GM12864 (cell line): ENCODE data around the gene HSPA14.

Source experiments
- DNase-seq: peaks from one replicate; pipeline ENCODE4 v3.0.0-alpha.2; 2011; ENCODE audit warnings: low read depth
- H3K4me3 ChIP-seq: 2 replicates; pipeline ENCODE4 v1.5.1; 2011; ENCODE audit warnings: mild to moderate bottlenecking, low read depth, low read length, control low read depth
- CTCF ChIP-seq: IDR thresholded peaks from 2 replicates; pipeline ENCODE4 v1.5.1; 2011; ENCODE audit warnings: low read depth, mild to moderate bottlenecking, moderate library complexity, low read length, control low read depth, inconsistent platforms; ENCODE audit errors: missing control alignments

Gene HSPA14

GRCh38 chr10:14876764-14877163, 38.7 kb downstream of the HSPA14 start:
- TF ChIP-seq CTCF: no peak
- H3K4me3 ChIP-seq: no peak overlapping the region
- DNase-seq: no peak

- H3K4me3 ChIP-seq: peak within 1 kb of the TSS; percentile 80
- peak; percentile 74 for DNase-seq
- TF ChIP-seq CTCF: no peak
These were observed 40.4 kb downstream of the HSPA14 start, which contains the start of gene SUV39H2 for GRCh38 chr10:14878266-14879123. TSS of gene SUV39H2 (plus strand) at chr10:14878866. CDS start at chr10:14878889, 23 bp downstream.

GRCh38 chr10:14879124-14879927, 41.2 kb downstream of the HSPA14 start:
- TF ChIP-seq CTCF: no peak
- peak overlapping the region; percentile 80 for H3K4me3 ChIP-seq
- no peak for DNase-seq

GRCh38 chr10:14879928-14880193, 41.8 kb downstream of the HSPA14 start:
- no peak for DNase-seq
- TF ChIP-seq CTCF: no peak
- H3K4me3 ChIP-seq: peak overlapping the region; percentile 80

GRCh38 chr10:14880229-14880628, 42.1 kb downstream of the HSPA14 start:
- H3K4me3 ChIP-seq: peak overlapping the region; percentile 80
- DNase-seq: no peak
- no peak for TF ChIP-seq CTCF

GRCh38 chr10:14884082-14884481, 46.0 kb downstream of the HSPA14 start:
- TF ChIP-seq CTCF: no peak
- no peak for DNase-seq
- no peak overlapping the region for H3K4me3 ChIP-seq
